ENCODE data around the gene SNTG2.
"Not testable (repeated sequence)": the region's sequence is repeated elsewhere in the genome, so short reads cannot be mapped to it uniquely, and the experiment has no call there.

The SNTG2 gene

GRCh38 chr2:1219901-1220573, 269.4 kb downstream of the SNTG2 start:
- no peak for DNase-seq
- H3K27ac Mint-ChIP-seq, result no peak overlapping the region

GRCh38 chr2:1222056-1222455, 271.4 kb downstream of the SNTG2 start:
- Mint-ChIP-seq H3K36me3 (ENCODE audit: insufficient read depth) (no peaks in the 10 kb centered on the region), H3K4me1 (ENCODE audit: low read depth in 2 of 2) (no peaks in the 10 kb centered on the region), H3K27ac (no peak overlapping the region), H3K27me3 (peaks cover 0 to 11% of the 10 kb centered on the region in 2 donors), H3K4me3 (no peak overlapping the region), H3K9me3 (peaks cover 8 to 16% of the 10 kb centered on the region in 2 donors)
- ATAC-seq (replicated peaks) (no peak), DNase-seq (no peak)

More at GRCh38 chr2:1219901-1220573, 269.4 kb downstream of the SNTG2 start:
- Mint-ChIP-seq H3K27me3 (peaks cover 0 to 11% of the 10 kb centered on the region in 2 donors), H3K4me3 (no peak overlapping the region), H3K9me3 (peaks cover 8 to 16% of the 10 kb centered on the region in 2 donors), H3K36me3 (ENCODE audit: insufficient read depth) (no peaks in the 10 kb centered on the region), H3K4me1 (ENCODE audit: low read depth in 2 of 2) (no peaks in the 10 kb centered on the region)
- no peak for ATAC-seq (replicated peaks)

GRCh38 chr2:1223791-1224190, 273.1 kb downstream of the SNTG2 start:
- no peak for ATAC-seq (replicated peaks)
- no peak for DNase-seq
- no peak overlapping the region for H3K27ac Mint-ChIP-seq
- no peak overlapping the region for H3K4me3 Mint-ChIP-seq
- peaks cover 0 to 1% of the 10 kb centered on the region in 2 donors for H3K27me3 Mint-ChIP-seq
- H3K9me3 Mint-ChIP-seq, result peaks cover 6 to 16% of the 10 kb centered on the region in 2 donors
- no peaks in the 10 kb centered on the region for H3K4me1 Mint-ChIP-seq (ENCODE audit: low read depth in 2 of 2)
- no peaks in the 10 kb centered on the region for H3K36me3 Mint-ChIP-seq (ENCODE audit: insufficient read depth)

- DNase-seq (no peak), ATAC-seq (replicated peaks) (no peak)
- peaks cover 6 to 16% of the 10 kb centered on the region in 2 donors for H3K9me3 Mint-ChIP-seq
- no peaks in the 10 kb centered on the region for H3K4me1 Mint-ChIP-seq (ENCODE audit: low read depth in 2 of 2)
- no peak overlapping the region for H3K4me3 Mint-ChIP-seq
- H3K27ac Mint-ChIP-seq, result no peak overlapping the region
- no peaks in the 10 kb centered on the region for H3K36me3 Mint-ChIP-seq (ENCODE audit: insufficient read depth)
- H3K27me3 Mint-ChIP-seq, result no peaks in the 10 kb centered on the region
Observed at GRCh38 chr2:1224901-1225300, 274.3 kb downstream of the SNTG2 start.

GRCh38 chr2:1226766-1227165, 276.1 kb downstream of the SNTG2 start:
- no peak for ATAC-seq (replicated peaks)
- Mint-ChIP-seq H3K27me3 (no peaks in the 10 kb centered on the region), H3K27ac (no peak overlapping the region), H3K4me3 (no peak overlapping the region), H3K4me1 (ENCODE audit: low read depth in 2 of 2) (no peaks in the 10 kb centered on the region), H3K9me3 (peaks cover 2 to 6% of the 10 kb centered on the region in 2 donors), H3K36me3 (ENCODE audit: insufficient read depth) (no peaks in the 10 kb centered on the region)
- DNase-seq, result no peak

- Mint-ChIP-seq H3K27ac (no peak overlapping the region), H3K36me3 (ENCODE audit: insufficient read depth) (no peaks in the 10 kb centered on the region)
Observed at GRCh38 chr2:1227274-1227900, 276.7 kb downstream of the SNTG2 start.

GRCh38 chr2:1229596-1229995, 278.9 kb downstream of the SNTG2 start:
- not testable (repeated sequence) for H3K4me3 Mint-ChIP-seq; DNase-seq; H3K27ac Mint-ChIP-seq; H3K36me3 Mint-ChIP-seq (ENCODE audit: insufficient read depth); H3K27me3 Mint-ChIP-seq; H3K9me3 Mint-ChIP-seq; H3K4me1 Mint-ChIP-seq (ENCODE audit: low read depth in 2 of 2); ATAC-seq (replicated peaks)

More at GRCh38 chr2:1227274-1227900, 276.7 kb downstream of the SNTG2 start:
- H3K9me3 Mint-ChIP-seq, result no peaks in the 10 kb centered on the region
- H3K4me3 Mint-ChIP-seq, result no peak overlapping the region
- no peaks in the 10 kb centered on the region for H3K4me1 Mint-ChIP-seq (ENCODE audit: low read depth in 2 of 2)
- ATAC-seq (replicated peaks) (no peak), DNase-seq (no peak)
- H3K27me3 Mint-ChIP-seq, result no peaks in the 10 kb centered on the region

GRCh38 chr2:1230155-1230893, 279.7 kb downstream of the SNTG2 start:
- DNase-seq, result no peak
- Mint-ChIP-seq H3K9me3 (no peaks in the 10 kb centered on the region), H3K27ac (no peak overlapping the region), H3K27me3 (no peaks in the 10 kb centered on the region), H3K36me3 (ENCODE audit: insufficient read depth) (no peaks in the 10 kb centered on the region), H3K4me3 (no peak overlapping the region), H3K4me1 (ENCODE audit: low read depth in 2 of 2) (no peaks in the 10 kb centered on the region)
- ATAC-seq (replicated peaks), result no peak

- Mint-ChIP-seq H3K9me3 (no peaks in the 10 kb centered on the region), H3K4me3 (no peak overlapping the region), H3K27me3 (no peaks in the 10 kb centered on the region), H3K27ac (no peak overlapping the region), H3K4me1 (ENCODE audit: low read depth in 2 of 2) (no peaks in the 10 kb centered on the region), H3K36me3 (ENCODE audit: insufficient read depth) (no peaks in the 10 kb centered on the region)
- ATAC-seq (replicated peaks) (no peak), DNase-seq (no peak)
Observed at GRCh38 chr2:1231466-1232063, 280.9 kb downstream of the SNTG2 start.

- H3K9me3 Mint-ChIP-seq, result no peaks in the 10 kb centered on the region
- no peaks in the 10 kb centered on the region for H3K36me3 Mint-ChIP-seq (ENCODE audit: insufficient read depth)
- DNase-seq (no peak), ATAC-seq (replicated peaks) (no peak)
- no peaks in the 10 kb centered on the region for H3K27me3 Mint-ChIP-seq
- no peak overlapping the region for H3K27ac Mint-ChIP-seq
- no peak overlapping the region for H3K4me3 Mint-ChIP-seq
- H3K4me1 Mint-ChIP-seq (ENCODE audit: low read depth in 2 of 2), result no peaks in the 10 kb centered on the region
Observed at GRCh38 chr2:1233281-1233680, 282.6 kb downstream of the SNTG2 start.

- no peaks in the 10 kb centered on the region for H3K36me3 Mint-ChIP-seq (ENCODE audit: insufficient read depth)
- no peaks in the 10 kb centered on the region for H3K4me1 Mint-ChIP-seq (ENCODE audit: low read depth in 2 of 2)
- H3K27me3 Mint-ChIP-seq, result no peaks in the 10 kb centered on the region
- H3K27ac Mint-ChIP-seq, result no peak overlapping the region
- H3K4me3 Mint-ChIP-seq, result no peak overlapping the region
- no peak for DNase-seq
- no peak for ATAC-seq (replicated peaks)
- H3K9me3 Mint-ChIP-seq, result no peaks in the 10 kb centered on the region
Observed at GRCh38 chr2:1234731-1235308, 284.2 kb downstream of the SNTG2 start.

- no peaks in the 10 kb centered on the region for H3K27me3 Mint-ChIP-seq
- no peaks in the 10 kb centered on the region for H3K4me1 Mint-ChIP-seq (ENCODE audit: low read depth in 2 of 2)
Observed at GRCh38 chr2:1235806-1236205, 285.2 kb downstream of the SNTG2 start.

GRCh38 chr2:1236606-1237005, 286.0 kb downstream of the SNTG2 start:
- Mint-ChIP-seq H3K27ac (no peak overlapping the region), H3K9me3 (no peaks in the 10 kb centered on the region), H3K4me1 (ENCODE audit: low read depth in 2 of 2) (no peaks in the 10 kb centered on the region), H3K27me3 (no peaks in the 10 kb centered on the region), H3K4me3 (no peak overlapping the region), H3K36me3 (ENCODE audit: insufficient read depth) (no peaks in the 10 kb centered on the region)
- DNase-seq (no peak), ATAC-seq (replicated peaks) (no peak)

More at GRCh38 chr2:1235806-1236205, 285.2 kb downstream of the SNTG2 start:
- H3K9me3 Mint-ChIP-seq, result no peaks in the 10 kb centered on the region
- no peak overlapping the region for H3K4me3 Mint-ChIP-seq
- DNase-seq (no peak), ATAC-seq (replicated peaks) (no peak)
- no peak overlapping the region for H3K27ac Mint-ChIP-seq
- H3K36me3 Mint-ChIP-seq (ENCODE audit: insufficient read depth), result no peaks in the 10 kb centered on the region
